CD14-positive monocyte (primary cell): ENCODE measurements around the gene SLC27A6. TPM values are rescaled to one million over a fixed set of nuclear protein-coding genes. Genes with fewer than 3 reads are reported as not detected.
"Not testable (repeated sequence)": the region's sequence is repeated elsewhere in the genome, so short reads cannot be mapped to it uniquely, and the experiment has no call there.

Source experiments
- DNase-seq, 3 donors: peaks; one replicate each; pipeline ENCODE4 v3.0.0-alpha.2; 2011 to 2022
- H2AFZ ChIP-seq: 2 replicates; pipeline ENCODE4 v1.6.0; 2012; ENCODE audit warnings: mild to moderate bottlenecking, low read depth, low read length, inconsistent platforms; ENCODE audit not compliant: insufficient read depth, poor library complexity, severe bottlenecking
- H3K27ac ChIP-seq, 2 donors: 1 replicate in 1 of 2; 2 replicates in 1 of 2; pipeline ENCODE4 v1.5.1; 2012 to 2013; ENCODE audit warnings: low read length in 2 of 2, control low read depth in 1 of 2, inconsistent platforms in 1 of 2, low read depth in 1 of 2, mild to moderate bottlenecking in 1 of 2
- H3K27me3 ChIP-seq, 2 donors: one replicate each; pipeline versions ENCODE4 v1.6.0 to v1.6.1; 2011 to 2013; ENCODE audit warnings: low read length in 2 of 2; ENCODE audit not compliant: control insufficient read depth in 2 of 2, insufficient read depth in 2 of 2
- H3K36me3 ChIP-seq, 2 donors: replicated peaks in 1 of 2; 1 replicate in 1 of 2; 2 replicates in 1 of 2; pipeline versions ENCODE4 v1.5.1 to v1.6.1; 2012 to 2013; ENCODE audit warnings: low read length in 2 of 2, control low read depth in 1 of 2, inconsistent platforms in 1 of 2, mild to moderate bottlenecking in 1 of 2; ENCODE audit not compliant: insufficient read depth in 2 of 2, control insufficient read depth in 1 of 2
- H3K4me1 ChIP-seq, 2 donors: 1 replicate in 1 of 2; 2 replicates in 1 of 2; pipeline versions ENCODE4 v1.5.1 to v1.6.1; 2012 to 2013; ENCODE audit warnings: low read length in 2 of 2, control low read depth in 1 of 2, inconsistent platforms in 1 of 2, mild to moderate bottlenecking in 1 of 2, moderate library complexity in 1 of 2; ENCODE audit not compliant: insufficient read depth in 2 of 2, control insufficient read depth in 1 of 2
- H3K4me2 ChIP-seq: replicated peaks from 2 replicates; pipeline ENCODE3; 2012; ENCODE audit warnings: low read length, moderate library complexity, mild to moderate bottlenecking; ENCODE audit not compliant: poor library complexity, severe bottlenecking; ENCODE audit errors: extremely low read depth
- H3K4me3 ChIP-seq, 3 experiments: fragments of 200-600 bp in 1 of 3; sonication (generic) in 1 of 3; replicated peaks in 1 of 3; 1 replicate in 2 of 3; 2 replicates in 1 of 3; pipeline ENCODE4 v1.5.1; 2011 to 2013; ENCODE audit warnings: low read length in 3 of 3, mild to moderate bottlenecking in 3 of 3, control low read depth in 2 of 3, low read depth in 2 of 3, inconsistent platforms in 1 of 3, moderate library complexity in 1 of 3
- H3K79me2 ChIP-seq: 2 replicates; pipeline ENCODE4 v1.6.0; 2012; ENCODE audit warnings: mild to moderate bottlenecking, control low read depth, inconsistent platforms, low read length, moderate library complexity; ENCODE audit not compliant: insufficient read depth
- H3K9ac ChIP-seq: 2 replicates; pipeline ENCODE4 v1.6.0; 2017; ENCODE audit warnings: low read length, mild to moderate bottlenecking; ENCODE audit not compliant: insufficient read depth, poor library complexity, severe bottlenecking
- H3K9me3 ChIP-seq, 2 donors: replicated peaks in 1 of 2; 1 replicate in 1 of 2; 2 replicates in 1 of 2; pipeline versions ENCODE4 v1.5.1 to v1.6.1; 2012 to 2013; ENCODE audit warnings: low read length in 2 of 2, control low read depth in 1 of 2; ENCODE audit not compliant: control insufficient read depth in 1 of 2, insufficient read depth in 1 of 2
- H4K20me1 ChIP-seq: 2 replicates; pipeline ENCODE4 v1.6.0; 2012; ENCODE audit warnings: mild to moderate bottlenecking, low read length, control low read depth, moderate library complexity; ENCODE audit not compliant: insufficient read depth
- H3K27ac Mint-ChIP-seq, 7 donors: one replicate each; pipeline ENCODE4 v1.8.0; 2020; ENCODE audit warnings: mild to moderate bottlenecking in 7 of 7, mixed read lengths in 7 of 7, moderate library complexity in 6 of 7, inconsistent platforms in 2 of 7
- H3K27me3 Mint-ChIP-seq, 3 donors: one replicate each; pipeline ENCODE4 v1.8.0; 2021 to 2022; ENCODE audit warnings: low read depth in 3 of 3, mild to moderate bottlenecking in 3 of 3, mixed read lengths in 3 of 3, moderate library complexity in 3 of 3, inconsistent platforms in 1 of 3
- H3K36me3 Mint-ChIP-seq, 2 donors: one replicate each; pipeline ENCODE4 v1.8.0; 2020; ENCODE audit warnings: mixed read lengths in 2 of 2, inconsistent platforms in 1 of 2, mild to moderate bottlenecking in 1 of 2
- H3K4me1 Mint-ChIP-seq: one replicate; pipeline ENCODE4 v1.8.0; 2020; ENCODE audit warnings: mild to moderate bottlenecking, mixed read lengths
- H3K4me3 Mint-ChIP-seq, 2 donors: one replicate each; pipeline ENCODE4 v1.8.0; 2020; ENCODE audit warnings: mild to moderate bottlenecking in 2 of 2, mixed read lengths in 2 of 2, moderate library complexity in 1 of 2
- H3K9me3 Mint-ChIP-seq, 7 donors: one replicate each; pipeline ENCODE4 v1.8.0; 2020 to 2022; ENCODE audit warnings: mixed read lengths in 7 of 7, mild to moderate bottlenecking in 6 of 7, moderate library complexity in 6 of 7, inconsistent platforms in 2 of 7
- WGBS: methylation state at CpG from one replicate; pipeline ENCODE4 v1.1.5; 2013; ENCODE audit warnings: missing lambda C conversion rate; ENCODE audit not compliant: insufficient coverage; 5-methylcytosine and 5-hydroxymethylcytosine counted together
- intact Hi-C, 2 donors: fragments of 100-400 bp; cut with micrococcal nuclease; formaldehyde crosslinking; loops; one replicate each; pipeline versions ENCODE4 v1.15.0 to v1.15.1; 2023
- polyA plus RNA-seq, 3 donors: library from polyadenylated mRNA; depleted of rRNA in 1 of 3; unstranded in 2 of 3; stranded (reverse) in 1 of 3; fragments of 300-500 nt in 2 of 3; fragments of >200 nt in 1 of 3; fragmentation: Illumina TruSeq in 2 of 3; gene quantifications; 1 replicate in 2 of 3; 2 replicates in 1 of 3; pipeline ENCODE4 v1.2.3, GENCODE V29; 2012 to 2021
- TF ChIP-seq, protein P1 (sequence below): fragments of 200-600 bp; IDR thresholded peaks from one replicate; pipeline ENCODE4 v1.8.0; 2022; ENCODE audit warnings: antibody characterized with exemption, mild to moderate bottlenecking

SLC27A6 gene
- polyA plus RNA-seq, 3 donors, result not detected

- Histone ChIP-seq H3K4me3 (no peak overlapping the region), H4K20me1 (no peaks in the 10 kb centered on the region), H3K79me2 (no peaks in the 10 kb centered on the region), H3K9ac (no peak overlapping the region), H3K36me3 (no peaks in the 10 kb centered on the region), H3K4me1 (no peaks in the 10 kb centered on the region), H3K27me3 (no peaks in the 10 kb centered on the region), H3K9me3 (no peaks in the 10 kb centered on the region), H2AFZ (no peak overlapping the region), H3K27ac (no peak overlapping the region), H3K4me2 (no peak overlapping the region)
- TF ChIP-seq, protein P1, sequence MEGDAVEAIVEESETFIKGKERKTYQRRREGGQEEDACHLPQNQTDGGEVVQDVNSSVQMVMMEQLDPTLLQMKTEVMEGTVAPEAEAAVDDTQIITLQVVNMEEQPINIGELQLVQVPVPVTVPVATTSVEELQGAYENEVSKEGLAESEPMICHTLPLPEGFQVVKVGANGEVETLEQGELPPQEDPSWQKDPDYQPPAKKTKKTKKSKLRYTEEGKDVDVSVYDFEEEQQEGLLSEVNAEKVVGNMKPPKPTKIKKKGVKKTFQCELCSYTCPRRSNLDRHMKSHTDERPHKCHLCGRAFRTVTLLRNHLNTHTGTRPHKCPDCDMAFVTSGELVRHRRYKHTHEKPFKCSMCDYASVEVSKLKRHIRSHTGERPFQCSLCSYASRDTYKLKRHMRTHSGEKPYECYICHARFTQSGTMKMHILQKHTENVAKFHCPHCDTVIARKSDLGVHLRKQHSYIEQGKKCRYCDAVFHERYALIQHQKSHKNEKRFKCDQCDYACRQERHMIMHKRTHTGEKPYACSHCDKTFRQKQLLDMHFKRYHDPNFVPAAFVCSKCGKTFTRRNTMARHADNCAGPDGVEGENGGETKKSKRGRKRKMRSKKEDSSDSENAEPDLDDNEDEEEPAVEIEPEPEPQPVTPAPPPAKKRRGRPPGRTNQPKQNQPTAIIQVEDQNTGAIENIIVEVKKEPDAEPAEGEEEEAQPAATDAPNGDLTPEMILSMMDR, result no peak
- Mint-ChIP-seq H3K9me3 (peaks cover 0 to 3% (median 0%) of the 10 kb centered on the region in 7 donors), H3K4me3 (no peak overlapping the region), H3K27me3 (peaks cover 0 to 2% (median 0%) of the 10 kb centered on the region in 3 donors), H3K27ac (no peak overlapping the region), H3K4me1 (no peaks in the 10 kb centered on the region), H3K36me3 (no peaks in the 10 kb centered on the region)
- no CpG with 5 or more reads among the region's 1 CpG for WGBS
- DNase-seq, result no peak
- intact Hi-C loops, result no loop called here
Measured at GRCh38 chr5:129027260-129027659, 62.0 kb downstream of the SLC27A6 start.

- intact Hi-C loops, result no loop called here
- Mint-ChIP-seq H3K4me3 (no peak overlapping the region), H3K4me1 (no peaks in the 10 kb centered on the region), H3K27me3 (no peaks in the 10 kb centered on the region), H3K27ac (no peak overlapping the region), H3K36me3 (no peaks in the 10 kb centered on the region), H3K9me3 (peaks cover 0 to 5% (median 0%) of the 10 kb centered on the region in 7 donors)
- H3K27me3 ChIP-seq, result no peaks in the 10 kb centered on the region
- H3K9me3 ChIP-seq, result peaks cover 3% of the 10 kb centered on the region in 2 donors
- no peak for DNase-seq
- no peak overlapping the region for H2AFZ ChIP-seq
- H3K4me1 ChIP-seq, result no peaks in the 10 kb centered on the region
- no peaks in the 10 kb centered on the region for H3K36me3 ChIP-seq
- no peak overlapping the region for H3K27ac ChIP-seq
- TF ChIP-seq, protein P1, result no peak
- no peak overlapping the region for H3K9ac ChIP-seq
- no peak overlapping the region for H3K4me2 ChIP-seq
- H3K4me3 ChIP-seq, result no peak overlapping the region
- no peaks in the 10 kb centered on the region for H3K79me2 ChIP-seq
- no peaks in the 10 kb centered on the region for H4K20me1 ChIP-seq
Measured at GRCh38 chr5:129031886-129032683, 66.8 kb downstream of the SLC27A6 start.

DNA sequence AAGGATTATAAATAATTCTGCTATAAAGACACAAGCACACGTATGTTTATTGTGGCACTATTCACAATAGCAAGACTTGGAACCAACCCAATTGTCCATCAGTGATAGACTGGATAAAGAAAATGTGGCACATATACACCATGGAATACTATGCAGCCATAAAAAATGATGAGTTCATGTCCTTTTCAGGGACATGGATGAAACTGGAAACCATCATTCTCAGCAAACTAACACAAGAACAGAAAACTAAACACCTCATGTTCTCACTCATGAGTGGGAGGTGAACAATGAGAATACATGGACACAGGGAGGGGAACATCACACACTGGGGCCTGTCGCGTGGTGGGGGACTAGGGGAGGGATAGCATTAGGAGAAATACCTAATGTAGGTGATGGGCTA, 71.0 kb downstream of the SLC27A6 start:
- not testable (repeated sequence) for DNase-seq
- WGBS, result 100% methylated on average over 2 of the region's 3 CpGs

More for the DNA sequence above, 71.0 kb downstream of the SLC27A6 start:
- H4K20me1 ChIP-seq, H3K36me3 ChIP-seq, H3K4me1 ChIP-seq, H2AFZ ChIP-seq, H3K4me2 ChIP-seq, H3K4me1 Mint-ChIP-seq, H3K79me2 ChIP-seq, H3K36me3 Mint-ChIP-seq, H3K27ac ChIP-seq, H3K4me3 Mint-ChIP-seq, H3K27me3 Mint-ChIP-seq, H3K9me3 ChIP-seq, H3K27ac Mint-ChIP-seq, H3K9ac ChIP-seq, H3K4me3 ChIP-seq, intact Hi-C loops, H3K9me3 Mint-ChIP-seq, H3K27me3 ChIP-seq: not testable (repeated sequence)
